ENCODE results near the gene GPR42.

- TF ChIP-seq EP300 (IDR thresholded peaks at IDR 0.05; ENCODE audit: borderline replicate concordance) (no peak), ZBTB7A (IDR thresholded peaks at IDR 0.05; ENCODE audit: low read depth) (no peak), TAF1 (IDR thresholded peaks at IDR 0.05; ENCODE audit: low read depth) (no peak), MAX (IDR thresholded peaks at IDR 0.05) (no peak), TEAD4 (IDR thresholded peaks at IDR 0.05) (no peak), FOXM1 (IDR thresholded peaks at IDR 0.05; ENCODE audit: borderline replicate concordance, low read depth) (no peak), EGR1 (IDR thresholded peaks at IDR 0.05) (no peak), NFIC (IDR thresholded peaks at IDR 0.05) (no peak), RAD21 (IDR thresholded peaks at IDR 0.05; ENCODE audit: low read depth) (no peak), YY1 (IDR thresholded peaks at IDR 0.05; ENCODE audit: low read depth) (no peak), USF1 (IDR thresholded peaks at IDR 0.05) (no peak), CEBPB (IDR thresholded peaks at IDR 0.05) (no peak)
- TF ChIP-seq, protein P1, sequence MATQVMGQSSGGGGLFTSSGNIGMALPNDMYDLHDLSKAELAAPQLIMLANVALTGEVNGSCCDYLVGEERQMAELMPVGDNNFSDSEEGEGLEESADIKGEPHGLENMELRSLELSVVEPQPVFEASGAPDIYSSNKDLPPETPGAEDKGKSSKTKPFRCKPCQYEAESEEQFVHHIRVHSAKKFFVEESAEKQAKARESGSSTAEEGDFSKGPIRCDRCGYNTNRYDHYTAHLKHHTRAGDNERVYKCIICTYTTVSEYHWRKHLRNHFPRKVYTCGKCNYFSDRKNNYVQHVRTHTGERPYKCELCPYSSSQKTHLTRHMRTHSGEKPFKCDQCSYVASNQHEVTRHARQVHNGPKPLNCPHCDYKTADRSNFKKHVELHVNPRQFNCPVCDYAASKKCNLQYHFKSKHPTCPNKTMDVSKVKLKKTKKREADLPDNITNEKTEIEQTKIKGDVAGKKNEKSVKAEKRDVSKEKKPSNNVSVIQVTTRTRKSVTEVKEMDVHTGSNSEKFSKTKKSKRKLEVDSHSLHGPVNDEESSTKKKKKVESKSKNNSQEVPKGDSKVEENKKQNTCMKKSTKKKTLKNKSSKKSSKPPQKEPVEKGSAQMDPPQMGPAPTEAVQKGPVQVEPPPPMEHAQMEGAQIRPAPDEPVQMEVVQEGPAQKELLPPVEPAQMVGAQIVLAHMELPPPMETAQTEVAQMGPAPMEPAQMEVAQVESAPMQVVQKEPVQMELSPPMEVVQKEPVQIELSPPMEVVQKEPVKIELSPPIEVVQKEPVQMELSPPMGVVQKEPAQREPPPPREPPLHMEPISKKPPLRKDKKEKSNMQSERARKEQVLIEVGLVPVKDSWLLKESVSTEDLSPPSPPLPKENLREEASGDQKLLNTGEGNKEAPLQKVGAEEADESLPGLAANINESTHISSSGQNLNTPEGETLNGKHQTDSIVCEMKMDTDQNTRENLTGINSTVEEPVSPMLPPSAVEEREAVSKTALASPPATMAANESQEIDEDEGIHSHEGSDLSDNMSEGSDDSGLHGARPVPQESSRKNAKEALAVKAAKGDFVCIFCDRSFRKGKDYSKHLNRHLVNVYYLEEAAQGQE (IDR thresholded peaks at IDR 0.05; ENCODE audit: low read depth): no peak
Measured at GRCh38 chr19:35334144-35334753, 36.6 kb upstream of the GPR42 start.

Data from Ishikawa (cell line).